ENCODE measurements around the gene SPEM2. TPM values are rescaled to one million over a fixed set of nuclear protein-coding genes. Genes with fewer than 3 reads are reported as not detected.

Gene SPEM2
- total and polyA plus RNA-seq, 2 of the 8 experiments (the other 6 are each of a cell fraction or from before 2014, with no cell fraction given), result 0.03 TPM; not detected in 1

DNA sequence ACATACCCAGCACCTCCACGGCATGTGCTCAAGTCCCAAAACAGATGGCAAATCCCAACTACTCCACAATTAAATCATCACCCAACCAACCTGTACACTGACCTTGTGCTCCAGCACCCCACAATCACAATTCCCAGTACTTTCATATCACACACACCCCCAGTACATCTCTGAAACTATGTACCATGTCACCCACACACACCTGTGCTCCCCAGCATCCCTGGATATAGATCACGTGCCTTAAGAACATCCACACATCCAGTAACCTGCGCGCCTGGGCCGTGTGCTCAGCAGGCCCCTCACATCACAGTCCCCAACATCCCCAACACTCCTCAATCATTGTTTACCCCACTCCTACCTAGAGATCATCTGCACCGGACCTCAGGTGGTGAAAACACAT, 15.7 kb upstream of the SPEM2 start:
- 94% methylated on average over 6 of the region's 6 CpGs; no CpG with 5 or more reads in 1 of the 2 experiments for WGBS, 2 experiments (ENCODE audit: extremely low coverage in 1 of 2, insufficient coverage in 1 of 2, insufficient read length in 1 of 2, insufficient replicate concordance in 2 of 2, low coverage in 1 of 2, low lambda C conversion rate in 2 of 2, missing lambda C conversion rate in 1 of 2)
- H2BK5ac ChIP-seq (ENCODE audit: low read depth, low read length), result no peak overlapping the region
- H4K5ac ChIP-seq (ENCODE audit: insufficient read length, low read depth, low read length), result no peak overlapping the region
- H3K56ac ChIP-seq (replicated peaks; ENCODE audit: insufficient read length, low read depth, low read length), result no peak overlapping the region
- H3K79me2 ChIP-seq (ENCODE audit: control insufficient read depth in 1 of 2, insufficient read depth in 2 of 2, low read length in 2 of 2), result peaks cover 0 to 5% of the 10 kb centered on the region in 2 experiments; a peak in 1 of 4 replicates
- H3K23ac ChIP-seq (ENCODE audit: insufficient read length), result no peak overlapping the region
- H3K4me3 ChIP-seq (ENCODE audit: extremely low read depth in 1 of 4, insufficient read depth in 2 of 4, low read depth in 3 of 4, low read length in 4 of 4), result no peak overlapping the region
- H2BK20ac ChIP-seq (ENCODE audit: low read length), result no peak overlapping the region
- peaks cover 0 to 20% of the 10 kb centered on the region in 2 experiments for H4K20me1 ChIP-seq (replicated peaks in 1 of 2; ENCODE audit: control insufficient read depth in 1 of 2, insufficient read depth in 2 of 2, low read length in 2 of 2)
- FAIRE-seq, result no peak
- CTCF ChIA-PET (ENCODE audit: partially characterized antibody), result interaction anchor here (1.2 to 1.6 kb wide), 2 partner anchors 26 to 54 kb away, joined by 3 to 4 read pairs; no protein-coding TSS in a partner anchor
- no peak overlapping the region for H3K27ac ChIP-seq (ENCODE audit: low read depth, low read length)
- no peak overlapping the region for H2AK5ac ChIP-seq (ENCODE audit: low read depth, low read length)
- no peak overlapping the region for H3K14ac ChIP-seq (ENCODE audit: insufficient read length)
- H3K36me3 ChIP-seq (ENCODE audit: control insufficient read depth in 2 of 4, insufficient read depth in 4 of 4, low read length in 3 of 4), result peaks cover 2 to 24% (median 17%) of the 10 kb centered on the region in 4 experiments; a peak in 5 of 8 replicates
- no peak for TF ChIP-seq CREB1 (IDR thresholded peaks at IDR 0.05)
- no peak overlapping the region for H3K4me2 ChIP-seq (ENCODE audit: insufficient read depth in 1 of 2, low read depth in 2 of 2, low read length in 2 of 2)
- H2BK15ac ChIP-seq (ENCODE audit: low read length), result no peak overlapping the region
- no peak overlapping the region for H3K18ac ChIP-seq (ENCODE audit: extremely low read depth, low read length)
- H3K9me3 ChIP-seq (ENCODE audit: insufficient read depth in 2 of 2, low read depth in 1 of 2, low read length in 1 of 2), result no peaks in the 10 kb centered on the region
- H3K9ac ChIP-seq (replicated peaks in 1 of 4; ENCODE audit: extremely low read depth in 1 of 4, low read depth in 3 of 4, low read length in 3 of 4), result no peak overlapping the region
- POLR2A ChIA-PET (ENCODE audit: partially characterized antibody), result interaction anchor here (0.9 to 8.2 kb wide), 9 partner anchors 10 to 176 kb away, joined by 3 to 66 read pairs (median 3); partner anchors contain the start of genes FGF11, POLR2A, TMEM102 and TNK1
- H3K23me2 ChIP-seq (ENCODE audit: low read depth, low read length), result peaks cover 13% of the 10 kb centered on the region; the same call in 1 of the 2 replicates
- H2BK120ac ChIP-seq (replicated peaks; ENCODE audit: low read depth, low read length), result no peak overlapping the region
- no peaks in the 10 kb centered on the region; a peak in 1 of 7 replicates for H3K27me3 ChIP-seq (replicated peaks in 1 of 4; ENCODE audit: control insufficient read depth in 3 of 4, extremely low read depth in 1 of 4, insufficient read depth in 3 of 4, low read length in 3 of 4)
- no peak overlapping the region for H2BK12ac ChIP-seq (ENCODE audit: low read depth, low read length)
- peaks cover 4% of the 10 kb centered on the region; the same call in 1 of the 2 replicates for H3K79me1 ChIP-seq (ENCODE audit: low read depth, low read length)
- no peak overlapping the region for H3K4ac ChIP-seq (replicated peaks; ENCODE audit: insufficient read length, low read depth, low read length)
- no peak overlapping the region for H4K8ac ChIP-seq (ENCODE audit: extremely low read depth, insufficient read depth, low read length)
- H4K91ac ChIP-seq (replicated peaks; ENCODE audit: insufficient read length, low read length), result no peak overlapping the region
- H3K4me1 ChIP-seq (replicated peaks in 1 of 4; ENCODE audit: control insufficient read depth in 3 of 4, insufficient read depth in 4 of 4, low read length in 3 of 4), result peaks cover 0 to 19% (median 11%) of the 10 kb centered on the region in 4 experiments; a peak in 5 of 7 replicates
- no peak for DNase-seq (ENCODE audit: low read depth in 1 of 2, low spot score in 2 of 2)
- no peak overlapping the region for H2AFZ ChIP-seq (ENCODE audit: low read length)

Measured in H1 (cell line).